Omental fat pad (tissue), 4 donors: ENCODE results near the gene PRG3. TPM values are rescaled to one million over a fixed set of nuclear protein-coding genes. Genes with fewer than 3 reads are reported as not detected.

Source experiments
- ATAC-seq: fragments of 150-250 bp; one replicate; pipeline ENCODE4 v1.9.1; 2016; ENCODE audit warnings: mild to moderate bottlenecking, moderate library complexity; ENCODE audit not compliant: low FRiP score
- DNase-seq: peaks from one replicate; pipeline ENCODE4 v3.0.0-alpha.2; 2019; ENCODE audit warnings: low spot score
- total RNA-seq, 4 donors: library from RNA; depleted of rRNA; stranded (reverse); fragments of >200 nt; gene quantifications; one replicate each; pipeline ENCODE4 v1.1.0, GENCODE V29; 2016
- TF ChIP-seq, protein P1 (sequence below), 3 donors: fragments of 450-650 bp; IDR thresholded peaks; one replicate each; pipeline ENCODE4 v1.5.1; 2016 to 2017; ENCODE audit warnings: antibody characterized with exemption in 3 of 3, mild to moderate bottlenecking in 3 of 3, moderate library complexity in 2 of 3

Gene PRG3
- total RNA-seq, 4 donors from 2014 or later, result not detected

GRCh38 chr11:57348052-57348451, 32.9 kb downstream of the PRG3 start:
- DNase-seq (no peak), ATAC-seq (no peak)
- TF ChIP-seq, protein P1, sequence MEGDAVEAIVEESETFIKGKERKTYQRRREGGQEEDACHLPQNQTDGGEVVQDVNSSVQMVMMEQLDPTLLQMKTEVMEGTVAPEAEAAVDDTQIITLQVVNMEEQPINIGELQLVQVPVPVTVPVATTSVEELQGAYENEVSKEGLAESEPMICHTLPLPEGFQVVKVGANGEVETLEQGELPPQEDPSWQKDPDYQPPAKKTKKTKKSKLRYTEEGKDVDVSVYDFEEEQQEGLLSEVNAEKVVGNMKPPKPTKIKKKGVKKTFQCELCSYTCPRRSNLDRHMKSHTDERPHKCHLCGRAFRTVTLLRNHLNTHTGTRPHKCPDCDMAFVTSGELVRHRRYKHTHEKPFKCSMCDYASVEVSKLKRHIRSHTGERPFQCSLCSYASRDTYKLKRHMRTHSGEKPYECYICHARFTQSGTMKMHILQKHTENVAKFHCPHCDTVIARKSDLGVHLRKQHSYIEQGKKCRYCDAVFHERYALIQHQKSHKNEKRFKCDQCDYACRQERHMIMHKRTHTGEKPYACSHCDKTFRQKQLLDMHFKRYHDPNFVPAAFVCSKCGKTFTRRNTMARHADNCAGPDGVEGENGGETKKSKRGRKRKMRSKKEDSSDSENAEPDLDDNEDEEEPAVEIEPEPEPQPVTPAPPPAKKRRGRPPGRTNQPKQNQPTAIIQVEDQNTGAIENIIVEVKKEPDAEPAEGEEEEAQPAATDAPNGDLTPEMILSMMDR (IDR thresholded peaks at IDR 0.05), result no peak

- ATAC-seq (no peak), DNase-seq (no peak)
- TF ChIP-seq, protein P1 (IDR thresholded peaks at IDR 0.05), result no peak
Observed at GRCh38 chr11:57347336-57347735, 33.6 kb downstream of the PRG3 start.

- DNase-seq (peak; percentile 68), ATAC-seq (no peak)
- TF ChIP-seq, protein P1 (IDR thresholded peaks at IDR 0.05), result no peak
Observed at GRCh38 chr11:57345555-57346211, 35.3 kb downstream of the PRG3 start.

DNA sequence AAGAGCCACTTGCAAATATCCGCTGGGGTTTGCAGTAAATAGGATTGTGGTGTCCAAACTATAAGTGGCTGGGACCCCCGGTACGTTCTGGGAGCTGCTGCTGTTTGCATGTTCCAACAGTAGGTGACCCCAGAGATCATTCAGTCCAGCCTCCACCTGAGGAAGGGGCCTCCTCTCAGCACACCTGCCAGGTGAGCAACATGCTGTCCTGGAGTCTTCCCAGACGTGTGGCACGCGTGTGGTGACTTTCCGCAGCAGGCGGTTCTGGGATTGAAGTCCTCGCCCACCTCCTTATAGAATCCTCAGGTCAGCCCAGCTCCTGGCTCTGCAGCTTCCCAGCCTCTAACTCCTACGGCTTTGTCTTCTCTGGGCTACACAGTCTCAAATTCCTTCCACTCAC, 36.1 kb downstream of the PRG3 start:
- no peak for ATAC-seq
- no peak for DNase-seq

GRCh38 chr11:57343825-57344224, 37.1 kb downstream of the PRG3 start:
- ATAC-seq (no peak), DNase-seq (no peak)
- TF ChIP-seq, protein P1 (IDR thresholded peaks at IDR 0.05), result no peak

More for the DNA sequence above, 36.1 kb downstream of the PRG3 start:
- TF ChIP-seq, protein P1 (IDR thresholded peaks at IDR 0.05), result no peak

DNA sequence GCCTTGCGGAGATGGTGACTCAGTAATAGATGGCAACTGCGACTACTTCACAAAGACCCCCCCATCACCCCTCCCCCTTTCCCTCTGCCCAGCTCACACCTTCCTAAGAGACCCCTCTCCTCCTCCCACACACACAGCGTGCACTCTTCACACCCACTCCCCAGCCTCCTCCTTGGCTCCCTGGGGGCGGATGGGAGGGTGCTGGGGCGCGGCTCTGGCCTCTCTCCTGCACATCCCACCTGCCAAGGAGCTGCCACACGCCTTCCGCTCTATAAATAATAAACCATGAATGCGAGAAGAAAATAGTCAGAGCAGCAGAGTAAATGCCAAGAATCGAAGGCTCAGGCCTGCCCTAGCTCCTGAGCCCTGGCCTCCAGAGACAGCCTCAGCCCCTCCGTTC, 38.2 kb downstream of the PRG3 start:
- TF ChIP-seq, protein P1 (IDR thresholded peaks at IDR 0.05), result no peak
- peak; percentile 52 for ATAC-seq
- no peak for DNase-seq

GRCh38 chr11:57341250-57341808, 39.6 kb downstream of the PRG3 start:
- no peak for ATAC-seq
- no peak for DNase-seq
- TF ChIP-seq, protein P1 (IDR thresholded peaks at IDR 0.05), result no peak
